ENCODE measurements around the gene MPP2.
"Not testable (repeated sequence)": the region's sequence is repeated elsewhere in the genome, so short reads cannot be mapped to it uniquely, and the experiment has no call there.

MPP2 gene

GRCh38 chr17:43845766-43846165, 61.6 kb downstream of the MPP2 start:
- WGBS, 2 experiments (ENCODE audit: insufficient coverage in 2 of 2), result 76 to 100% methylated on average over 2 of the region's 4 CpGs
- Histone ChIP-seq H3K9me3 (ENCODE audit: control insufficient read depth, low read length) (no peaks in the 10 kb centered on the region), H3K27ac (ENCODE audit: low read depth, low read length, severe bottlenecking) (no peak overlapping the region), H3K36me3 (ENCODE audit: control insufficient read depth, insufficient read depth, low read length) (no peaks in the 10 kb centered on the region), H3K4me3 (ENCODE audit: extremely low read depth, insufficient read depth, low read length, poor library complexity, severe bottlenecking) (no peak overlapping the region), H3K4me1 (ENCODE audit: control insufficient read depth, insufficient read depth, low read length, poor library complexity, severe bottlenecking) (no peaks in the 10 kb centered on the region)

GRCh38 chr17:43844241-43844640, 63.1 kb downstream of the MPP2 start:
- Histone ChIP-seq H3K27ac (ENCODE audit: low read depth, low read length, severe bottlenecking) (no peak overlapping the region), H3K4me1 (ENCODE audit: control insufficient read depth, insufficient read depth, low read length, poor library complexity, severe bottlenecking) (no peaks in the 10 kb centered on the region), H3K4me3 (ENCODE audit: extremely low read depth, insufficient read depth, low read length, poor library complexity, severe bottlenecking) (no peak overlapping the region), H3K9me3 (ENCODE audit: control insufficient read depth, low read length) (no peaks in the 10 kb centered on the region), H3K36me3 (ENCODE audit: control insufficient read depth, insufficient read depth, low read length) (no peaks in the 10 kb centered on the region)
- 83 to 91% methylated on average over 3 to 4 of the region's 5 CpGs for WGBS, 2 experiments (ENCODE audit: insufficient coverage in 2 of 2)

- 87 to 91% methylated on average over 3 to 5 of the region's 7 CpGs for WGBS, 2 experiments (ENCODE audit: insufficient coverage in 2 of 2)
- Histone ChIP-seq H3K9me3 (ENCODE audit: control insufficient read depth, low read length) (no peaks in the 10 kb centered on the region), H3K4me1 (ENCODE audit: control insufficient read depth, insufficient read depth, low read length, poor library complexity, severe bottlenecking) (no peaks in the 10 kb centered on the region)
Measured at GRCh38 chr17:43842975-43843325, 64.4 kb downstream of the MPP2 start.

GRCh38 chr17:43842091-43842974, 65.0 kb downstream of the MPP2 start:
- not testable (repeated sequence) for H3K4me3 ChIP-seq (ENCODE audit: extremely low read depth, insufficient read depth, low read length, poor library complexity, severe bottlenecking); H3K4me1 ChIP-seq (ENCODE audit: control insufficient read depth, insufficient read depth, low read length, poor library complexity, severe bottlenecking); H3K36me3 ChIP-seq (ENCODE audit: control insufficient read depth, insufficient read depth, low read length); H3K27ac ChIP-seq (ENCODE audit: low read depth, low read length, severe bottlenecking); H3K9me3 ChIP-seq (ENCODE audit: control insufficient read depth, low read length)
- 95 to 99% methylated on average over 7 to 12 of the region's 54 CpGs for WGBS, 2 experiments (ENCODE audit: insufficient coverage in 2 of 2)

More at GRCh38 chr17:43842975-43843325, 64.4 kb downstream of the MPP2 start:
- no peak overlapping the region for H3K27ac ChIP-seq (ENCODE audit: low read depth, low read length, severe bottlenecking)
- H3K36me3 ChIP-seq (ENCODE audit: control insufficient read depth, insufficient read depth, low read length), result no peaks in the 10 kb centered on the region
- no peak overlapping the region for H3K4me3 ChIP-seq (ENCODE audit: extremely low read depth, insufficient read depth, low read length, poor library complexity, severe bottlenecking)

- Histone ChIP-seq H3K27ac (ENCODE audit: low read depth, low read length, severe bottlenecking) (no peak overlapping the region), H3K4me1 (ENCODE audit: control insufficient read depth, insufficient read depth, low read length, poor library complexity, severe bottlenecking) (no peaks in the 10 kb centered on the region), H3K4me3 (ENCODE audit: extremely low read depth, insufficient read depth, low read length, poor library complexity, severe bottlenecking) (no peak overlapping the region), H3K36me3 (ENCODE audit: control insufficient read depth, insufficient read depth, low read length) (no peaks in the 10 kb centered on the region), H3K9me3 (ENCODE audit: control insufficient read depth, low read length) (no peaks in the 10 kb centered on the region)
- WGBS, 2 experiments (ENCODE audit: insufficient coverage in 2 of 2), result 83 to 100% methylated on average over 4 of the region's 4 CpGs
Measured at GRCh38 chr17:43841282-43841681, 66.1 kb downstream of the MPP2 start.

GRCh38 chr17:43840814-43841213, 66.5 kb downstream of the MPP2 start:
- WGBS, 2 experiments (ENCODE audit: insufficient coverage in 2 of 2), result 37 to 65% methylated on average over 1 to 2 of the region's 4 CpGs
- H3K4me3 ChIP-seq (ENCODE audit: extremely low read depth, insufficient read depth, low read length, poor library complexity, severe bottlenecking), result no peak overlapping the region
- H3K4me1 ChIP-seq (ENCODE audit: control insufficient read depth, insufficient read depth, low read length, poor library complexity, severe bottlenecking), result no peaks in the 10 kb centered on the region
- no peak overlapping the region for H3K27ac ChIP-seq (ENCODE audit: low read depth, low read length, severe bottlenecking)
- no peaks in the 10 kb centered on the region for H3K9me3 ChIP-seq (ENCODE audit: control insufficient read depth, low read length)
- H3K36me3 ChIP-seq (ENCODE audit: control insufficient read depth, insufficient read depth, low read length), result no peaks in the 10 kb centered on the region

GRCh38 chr17:43839670-43840108, 67.6 kb downstream of the MPP2 start:
- H3K4me3 ChIP-seq (ENCODE audit: extremely low read depth, insufficient read depth, low read length, poor library complexity, severe bottlenecking), result no peak overlapping the region
- no peak overlapping the region for H3K27ac ChIP-seq (ENCODE audit: low read depth, low read length, severe bottlenecking)
- no peaks in the 10 kb centered on the region for H3K9me3 ChIP-seq (ENCODE audit: control insufficient read depth, low read length)
- H3K36me3 ChIP-seq (ENCODE audit: control insufficient read depth, insufficient read depth, low read length), result no peaks in the 10 kb centered on the region
- 61 to 69% methylated on average over 7 of the region's 7 CpGs for WGBS, 2 experiments (ENCODE audit: insufficient coverage in 2 of 2)
- H3K4me1 ChIP-seq (ENCODE audit: control insufficient read depth, insufficient read depth, low read length, poor library complexity, severe bottlenecking), result no peaks in the 10 kb centered on the region

- WGBS, 2 experiments (ENCODE audit: insufficient coverage in 2 of 2), result 82 to 88% methylated on average over 1 to 2 of the region's 2 CpGs
- H3K36me3 ChIP-seq (ENCODE audit: control insufficient read depth, insufficient read depth, low read length), result peaks cover 15% of the 10 kb centered on the region
- H3K27ac ChIP-seq (ENCODE audit: low read depth, low read length, severe bottlenecking), result no peak overlapping the region
- no peak overlapping the region for H3K4me3 ChIP-seq (ENCODE audit: extremely low read depth, insufficient read depth, low read length, poor library complexity, severe bottlenecking)
- H3K9me3 ChIP-seq (ENCODE audit: control insufficient read depth, low read length), result no peaks in the 10 kb centered on the region
- H3K4me1 ChIP-seq (ENCODE audit: control insufficient read depth, insufficient read depth, low read length, poor library complexity, severe bottlenecking), result no peaks in the 10 kb centered on the region
Measured at GRCh38 chr17:43834106-43834505, 73.2 kb downstream of the MPP2 start.

- H3K27ac ChIP-seq (ENCODE audit: low read depth, low read length, severe bottlenecking), result no peak within 1 kb of the TSS
- WGBS, 2 experiments (ENCODE audit: insufficient coverage in 2 of 2), result 1 to 3% methylated on average over 57 to 73 of the region's 87 CpGs
- H3K9me3 ChIP-seq (ENCODE audit: control insufficient read depth, low read length), result no peaks in the 10 kb centered on the region
- peaks cover 2% of the 10 kb centered on the region for H3K4me1 ChIP-seq (ENCODE audit: control insufficient read depth, insufficient read depth, low read length, poor library complexity, severe bottlenecking)
- peaks cover 15% of the 10 kb centered on the region for H3K36me3 ChIP-seq (ENCODE audit: control insufficient read depth, insufficient read depth, low read length)
- H3K4me3 ChIP-seq (ENCODE audit: extremely low read depth, insufficient read depth, low read length, poor library complexity, severe bottlenecking), result peak within 1 kb of the TSS; percentile 70
Measured at GRCh38 chr17:43832976-43833829, 74.1 kb downstream of the MPP2 start, which contains the start of gene MPP3. MPP3 (minus strand) TSS chr17:43833146; CDS start chr17:43831906, 1,240 bp downstream.

GRCh38 chr17:43832168-43832975, 75.0 kb downstream of the MPP2 start:
- H3K36me3 ChIP-seq (ENCODE audit: control insufficient read depth, insufficient read depth, low read length), result peaks cover 18% of the 10 kb centered on the region
- H3K4me3 ChIP-seq (ENCODE audit: extremely low read depth, insufficient read depth, low read length, poor library complexity, severe bottlenecking), result peak overlapping the region; percentile 70
- 10 to 16% methylated on average over 23 to 37 of the region's 51 CpGs for WGBS, 2 experiments (ENCODE audit: insufficient coverage in 2 of 2)
- no peak overlapping the region for H3K27ac ChIP-seq (ENCODE audit: low read depth, low read length, severe bottlenecking)
- no peaks in the 10 kb centered on the region for H3K9me3 ChIP-seq (ENCODE audit: control insufficient read depth, low read length)
- peaks cover 2% of the 10 kb centered on the region for H3K4me1 ChIP-seq (ENCODE audit: control insufficient read depth, insufficient read depth, low read length, poor library complexity, severe bottlenecking)

Data from mesodermal cell (in vitro differentiated cells).